HCT116 (cell line): ENCODE data around the gene DHX15. TPM values are rescaled to one million over a fixed set of nuclear protein-coding genes. Genes with fewer than 3 reads are reported as not detected.

Experiments
- ATAC-seq: fragments of 200-7000 bp; cut with Tn5 transposase; 2 replicates; pipeline ENCODE4 v1.9.1; 2020; ENCODE audit warnings: mild to moderate bottlenecking, moderate library complexity
- BruUV-seq: library from RNA; stranded (reverse); fragments of 400-500 nt; replicated peaks from 2 replicates; lab custom pipeline; 2021; lab: Mats Ljungman, UMichigan
- CTCF ChIA-PET: fragments of 300-600 bp; sonication (Branson Sonifier 250); formaldehyde crosslinking; loops from one replicate; lab custom pipeline; 2021; ENCODE audit warnings: antibody characterized with exemption; lab: Charles Lee
- POLR2A ChIA-PET: fragments of 300-600, 350-600 bp; sonication (Branson Sonifier 250); formaldehyde crosslinking; loops from one replicate; lab custom pipeline; 2021; ENCODE audit warnings: antibody characterized with exemption; lab: Charles Lee
- RAD21 ChIA-PET, 2 experiments: fragments of 300-600 bp; sonication (Branson Sonifier 250); formaldehyde crosslinking; loops; one replicate each; lab custom pipeline; 2023; ENCODE audit warnings: low total read pairs in 2 of 2; ENCODE audit not compliant: uncharacterized antibody in 2 of 2, unreplicated experiment in 2 of 2, low non-redundant PET in 1 of 2; lab: Charles Lee
- DNase-seq: peaks from one replicate; pipeline ENCODE4 v3.0.0-alpha.2; 2010; ENCODE audit warnings: low read depth, low spot score
- H2AFZ ChIP-seq: fragments of 200-600 bp; shearing (Covaris generic), sonication (generic); 2 replicates; pipeline ENCODE4 v1.6.1; 2017; ENCODE audit warnings: low read depth, mixed run types, mixed read lengths, antibody characterized with exemption, low read length; ENCODE audit not compliant: poor library complexity, severe bottlenecking
- H3K27ac ChIP-seq: 2 replicates; pipeline ENCODE4 v1.5.1; 2012; ENCODE audit warnings: low read depth, low read length
- H3K27me3 ChIP-seq: fragments of 200-600 bp; sonication (generic); 2 replicates; pipeline ENCODE4 v1.6.1; 2016; ENCODE audit warnings: mixed run types, low read length, mixed read lengths; ENCODE audit not compliant: insufficient read depth
- H3K36me3 ChIP-seq, 2 experiments: fragments of 200-500 bp in 1 of 2; fragments of 200-600 bp in 1 of 2; sonication (Bioruptor generic) in 1 of 2; sonication (generic) in 1 of 2; 2 replicates each; pipeline versions ENCODE4 v1.5.1 to v1.6.1; 2014 to 2016; ENCODE audit warnings: low read length in 2 of 2, inconsistent platforms in 1 of 2, mixed read lengths in 1 of 2, mixed run types in 1 of 2; ENCODE audit not compliant: insufficient read depth in 2 of 2, control insufficient read depth in 1 of 2
- H3K4me1 ChIP-seq, 2 experiments: fragments of 200-600 bp in 1 of 2; sonication (generic) in 1 of 2; 2 replicates each; pipeline versions ENCODE4 v1.5.1 to v1.6.1; 2012 to 2017; ENCODE audit warnings: low read length in 2 of 2, inconsistent platforms in 1 of 2, mild to moderate bottlenecking in 1 of 2, mixed read lengths in 1 of 2, mixed run types in 1 of 2, moderate library complexity in 1 of 2; ENCODE audit not compliant: insufficient read depth in 2 of 2, control insufficient read depth in 1 of 2
- H3K4me2 ChIP-seq: fragments of 200-600 bp; sonication (generic); 2 replicates; pipeline ENCODE4 v1.6.1; 2017; ENCODE audit warnings: mixed run types, low read length, mixed read lengths
- H3K4me3 ChIP-seq, 2 experiments: fragments of 200-600 bp in 1 of 2; sonication (generic) in 1 of 2; replicated peaks in 1 of 2; 2 replicates each; pipeline ENCODE4 v1.5.1; 2011 to 2016; ENCODE audit warnings: low read length in 2 of 2, control low read depth in 1 of 2, low read depth in 1 of 2, mild to moderate bottlenecking in 1 of 2, mixed read lengths in 1 of 2, mixed run types in 1 of 2
- H3K79me2 ChIP-seq: fragments of 200-600 bp; sonication (generic); 2 replicates; pipeline ENCODE4 v1.6.1; 2017; ENCODE audit warnings: mild to moderate bottlenecking, mixed run types, low read length, moderate library complexity, mixed read lengths; ENCODE audit not compliant: insufficient read depth
- H3K9ac ChIP-seq: fragments of 200-600 bp; sonication (generic); 2 replicates; pipeline ENCODE4 v1.6.1; 2016; ENCODE audit warnings: low read length, mixed read lengths
- H3K9me2 ChIP-seq: fragments of 200-600 bp; sonication (generic), shearing (Covaris generic); 2 replicates; pipeline ENCODE4 v1.6.1; 2017; ENCODE audit warnings: mixed run types, mild to moderate bottlenecking, moderate library complexity; ENCODE audit not compliant: insufficient read depth
- H3K9me3 ChIP-seq, 2 experiments: fragments of 200-500 bp in 1 of 2; fragments of 200-600 bp in 1 of 2; sonication (Bioruptor generic) in 1 of 2; sonication (generic) in 1 of 2; 2 replicates each; pipeline ENCODE4 v1.6.1; 2014 to 2017; ENCODE audit warnings: low read length in 2 of 2, mixed read lengths in 2 of 2, inconsistent platforms in 1 of 2, low read depth in 1 of 2, mild to moderate bottlenecking in 1 of 2, mixed run types in 1 of 2, moderate library complexity in 1 of 2; ENCODE audit not compliant: control insufficient read depth in 1 of 2, insufficient read depth in 1 of 2
- H4K20me1 ChIP-seq: fragments of 200-600 bp; sonication (generic), shearing (Covaris generic); 2 replicates; pipeline ENCODE4 v1.6.1; 2017; ENCODE audit warnings: mixed run types, mild to moderate bottlenecking, moderate library complexity; ENCODE audit not compliant: insufficient read depth
- CBX3 ChIP-seq: IDR thresholded peaks from 2 replicates; pipeline ENCODE4 v1.6.1; 2012; ENCODE audit warnings: low read depth
- CEBPB ChIP-seq: IDR thresholded peaks from 2 replicates; pipeline ENCODE4 v1.6.1; 2012; ENCODE audit warnings: low read depth
- ELF1 ChIP-seq: IDR thresholded peaks from 2 replicates; pipeline ENCODE4 v1.6.1; 2012; ENCODE audit warnings: low read depth, borderline replicate concordance
- EZH2phosphoT487 ChIP-seq: fragments of 200-600 bp; IDR thresholded peaks from 2 replicates; pipeline ENCODE4 v1.6.1; 2018; ENCODE audit warnings: antibody characterized with exemption, borderline replicate concordance
- FOSL1 ChIP-seq: IDR thresholded peaks from 2 replicates; pipeline ENCODE4 v1.6.1; 2012; ENCODE audit warnings: low read depth
- POLR2A ChIP-seq: IDR thresholded peaks from 2 replicates; pipeline ENCODE4 v1.7.0; 2011; ENCODE audit warnings: borderline replicate concordance; ENCODE audit not compliant: insufficient read depth, insufficient read length; ENCODE audit errors: extremely low read depth
- RAD21 ChIP-seq: IDR thresholded peaks from 2 replicates; pipeline ENCODE4 v1.6.1; 2012; ENCODE audit warnings: low read depth, mild to moderate bottlenecking
- SIN3A ChIP-seq: IDR thresholded peaks from 2 replicates; pipeline ENCODE4 v1.6.1; 2012; ENCODE audit warnings: low read depth
- SP1 ChIP-seq: IDR thresholded peaks from 2 replicates; pipeline ENCODE4 v1.6.1; 2012; ENCODE audit warnings: low read depth
- SRF ChIP-seq: IDR thresholded peaks from 2 replicates; pipeline ENCODE4 v1.6.1; 2012; ENCODE audit warnings: low read depth
- YY1 ChIP-seq: IDR thresholded peaks from 2 replicates; pipeline ENCODE4 v1.6.1; 2011; ENCODE audit warnings: low read length, low read depth, moderate library complexity, mild to moderate bottlenecking; ENCODE audit not compliant: insufficient replicate concordance; ENCODE audit errors: extremely low read depth
- ZFX ChIP-seq: fragments of 450-650 bp; IDR thresholded peaks from 2 replicates; pipeline ENCODE4 v1.6.1; 2017
- ZNF274 ChIP-seq: fragments of 200-500 bp; sonication (Bioruptor generic); IDR thresholded peaks from 2 replicates; pipeline ENCODE4 v1.6.1; 2014; ENCODE audit warnings: mild to moderate bottlenecking, low read depth, low read length, inconsistent platforms
- intact Hi-C: fragments of 100-400 bp; cut with micrococcal nuclease; formaldehyde crosslinking; loops from 2 replicates; pipeline ENCODE4 v1.10.0; 2022
- total RNA-seq: library from RNA; stranded (reverse); gene quantifications from one replicate; pipeline ENCODE4 v1.2.1, GENCODE V29; 2021; ENCODE audit not compliant: unreplicated experiment
- TF ChIP-seq, protein P1 (sequence below), 3 experiments: fragments of 200-600 bp in 1 of 3; sonication (generic) in 1 of 3; IDR thresholded peaks in 2 of 3; conservative IDR thresholded peaks in 1 of 3; 2 replicates each; pipeline ENCODE4 v1.5.1; 2012 to 2017; ENCODE audit warnings: low read depth in 2 of 3, low read length in 2 of 3, antibody characterized with exemption in 1 of 3, borderline replicate concordance in 1 of 3, control low read depth in 1 of 3, mild to moderate bottlenecking in 1 of 3, mixed read lengths in 1 of 3, mixed run types in 1 of 3, moderate library complexity in 1 of 3; ENCODE audit not compliant: insufficient read depth in 1 of 3
- TF ChIP-seq, protein P2 (sequence below): IDR thresholded peaks from 2 replicates; pipeline ENCODE4 v1.6.1; 2012; ENCODE audit warnings: low read depth
- TF ChIP-seq, protein P3 (sequence below): IDR thresholded peaks from 2 replicates; pipeline ENCODE4 v1.6.1; 2011; ENCODE audit warnings: mild to moderate bottlenecking, low read length, moderate library complexity; ENCODE audit not compliant: insufficient replicate concordance; ENCODE audit errors: extremely low read depth

Gene DHX15
- total RNA-seq, 1 experiment from 2014 or later: 195 TPM

DNA sequence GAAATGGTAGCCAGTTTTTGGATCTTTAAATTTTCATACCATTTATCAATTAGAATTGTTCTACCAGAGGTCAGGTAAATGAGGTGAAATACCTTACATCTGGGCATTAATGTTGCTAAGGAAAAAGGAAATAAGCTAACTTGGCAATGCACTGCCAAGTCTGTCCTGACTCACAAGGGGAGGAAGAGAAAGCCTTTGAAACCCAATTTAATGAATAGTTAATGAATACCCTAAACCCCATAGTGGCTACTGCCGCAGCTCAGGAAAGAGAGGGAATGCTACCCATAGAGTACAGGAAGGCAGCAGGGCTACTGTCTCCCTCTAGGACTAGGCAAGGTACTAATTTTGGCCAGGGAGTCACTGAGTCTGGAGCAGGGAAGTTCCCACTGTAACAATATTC, 16.8 kb upstream of the DHX15 start (continued):
- TF ChIP-seq, protein P1, sequence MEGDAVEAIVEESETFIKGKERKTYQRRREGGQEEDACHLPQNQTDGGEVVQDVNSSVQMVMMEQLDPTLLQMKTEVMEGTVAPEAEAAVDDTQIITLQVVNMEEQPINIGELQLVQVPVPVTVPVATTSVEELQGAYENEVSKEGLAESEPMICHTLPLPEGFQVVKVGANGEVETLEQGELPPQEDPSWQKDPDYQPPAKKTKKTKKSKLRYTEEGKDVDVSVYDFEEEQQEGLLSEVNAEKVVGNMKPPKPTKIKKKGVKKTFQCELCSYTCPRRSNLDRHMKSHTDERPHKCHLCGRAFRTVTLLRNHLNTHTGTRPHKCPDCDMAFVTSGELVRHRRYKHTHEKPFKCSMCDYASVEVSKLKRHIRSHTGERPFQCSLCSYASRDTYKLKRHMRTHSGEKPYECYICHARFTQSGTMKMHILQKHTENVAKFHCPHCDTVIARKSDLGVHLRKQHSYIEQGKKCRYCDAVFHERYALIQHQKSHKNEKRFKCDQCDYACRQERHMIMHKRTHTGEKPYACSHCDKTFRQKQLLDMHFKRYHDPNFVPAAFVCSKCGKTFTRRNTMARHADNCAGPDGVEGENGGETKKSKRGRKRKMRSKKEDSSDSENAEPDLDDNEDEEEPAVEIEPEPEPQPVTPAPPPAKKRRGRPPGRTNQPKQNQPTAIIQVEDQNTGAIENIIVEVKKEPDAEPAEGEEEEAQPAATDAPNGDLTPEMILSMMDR (IDR thresholded peaks at IDR 0.05 in 2 of 3, conservative IDR thresholded peaks at IDR 0.05 in 1 of 3; ENCODE audit: borderline replicate concordance in 1 of 3, insufficient read depth in 1 of 3, low read depth in 2 of 3, low read length in 2 of 3): no peak

DNA sequence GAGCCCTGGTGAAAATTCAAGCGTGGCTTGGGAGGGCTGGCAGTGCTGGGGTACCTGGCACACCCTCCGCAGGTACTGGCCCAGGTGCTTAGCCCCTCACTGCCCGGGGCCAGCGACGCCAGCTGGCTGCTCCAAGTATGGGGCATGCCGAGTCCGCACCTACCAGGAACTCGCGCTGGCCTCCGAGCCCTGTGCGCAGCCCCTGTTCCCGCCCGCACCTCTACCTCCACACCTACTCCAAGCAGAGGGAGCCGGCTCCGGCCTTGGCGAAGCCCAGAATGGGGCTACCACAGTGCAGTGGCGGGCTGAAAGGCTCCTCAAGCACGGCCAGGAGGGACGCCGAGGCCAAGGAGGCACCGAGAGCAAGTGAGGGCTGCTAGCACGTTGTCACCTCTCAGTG, 14.9 kb upstream of the DHX15 start:
- Histone ChIP-seq H3K79me2 (no peaks in the 10 kb centered on the region), H3K27me3 (no peaks in the 10 kb centered on the region), H2AFZ (no peak overlapping the region), H3K4me2 (no peak overlapping the region), H3K4me1 (peaks cover 6 to 35% of the 10 kb centered on the region in 2 experiments; a peak in 3 of 4 replicates), H3K9me3 (no peaks in the 10 kb centered on the region), H3K36me3 (no peaks in the 10 kb centered on the region), H3K9ac (no peak overlapping the region), H3K27ac (no peak overlapping the region), H3K9me2 (no peaks in the 10 kb centered on the region), H3K4me3 (no peak overlapping the region), H4K20me1 (no peaks in the 10 kb centered on the region)
- ATAC-seq (no peak), DNase-seq (no peak)
- CTCF ChIA-PET: no interaction called here
- RAD21 ChIA-PET: no interaction called here
- POLR2A ChIA-PET: interaction anchor here (2.3 kb wide), 1 partner anchor 15 kb away, joined by 7 read pairs; the partner anchor contains the start of gene DHX15
- intact Hi-C loops: no loop called here
- no TSS peak for BruUV-seq
- TF ChIP-seq SIN3A (no peak), ZFX (no peak), FOSL1 (no peak), ELF1 (no peak), SRF (no peak), SP1 (no peak), ZNF274 (no peak), CEBPB (no peak), CBX3 (no peak), RAD21 (no peak), YY1 (no peak), EZH2phosphoT487 (no peak), POLR2A (no peak)
- TF ChIP-seq, protein P2, sequence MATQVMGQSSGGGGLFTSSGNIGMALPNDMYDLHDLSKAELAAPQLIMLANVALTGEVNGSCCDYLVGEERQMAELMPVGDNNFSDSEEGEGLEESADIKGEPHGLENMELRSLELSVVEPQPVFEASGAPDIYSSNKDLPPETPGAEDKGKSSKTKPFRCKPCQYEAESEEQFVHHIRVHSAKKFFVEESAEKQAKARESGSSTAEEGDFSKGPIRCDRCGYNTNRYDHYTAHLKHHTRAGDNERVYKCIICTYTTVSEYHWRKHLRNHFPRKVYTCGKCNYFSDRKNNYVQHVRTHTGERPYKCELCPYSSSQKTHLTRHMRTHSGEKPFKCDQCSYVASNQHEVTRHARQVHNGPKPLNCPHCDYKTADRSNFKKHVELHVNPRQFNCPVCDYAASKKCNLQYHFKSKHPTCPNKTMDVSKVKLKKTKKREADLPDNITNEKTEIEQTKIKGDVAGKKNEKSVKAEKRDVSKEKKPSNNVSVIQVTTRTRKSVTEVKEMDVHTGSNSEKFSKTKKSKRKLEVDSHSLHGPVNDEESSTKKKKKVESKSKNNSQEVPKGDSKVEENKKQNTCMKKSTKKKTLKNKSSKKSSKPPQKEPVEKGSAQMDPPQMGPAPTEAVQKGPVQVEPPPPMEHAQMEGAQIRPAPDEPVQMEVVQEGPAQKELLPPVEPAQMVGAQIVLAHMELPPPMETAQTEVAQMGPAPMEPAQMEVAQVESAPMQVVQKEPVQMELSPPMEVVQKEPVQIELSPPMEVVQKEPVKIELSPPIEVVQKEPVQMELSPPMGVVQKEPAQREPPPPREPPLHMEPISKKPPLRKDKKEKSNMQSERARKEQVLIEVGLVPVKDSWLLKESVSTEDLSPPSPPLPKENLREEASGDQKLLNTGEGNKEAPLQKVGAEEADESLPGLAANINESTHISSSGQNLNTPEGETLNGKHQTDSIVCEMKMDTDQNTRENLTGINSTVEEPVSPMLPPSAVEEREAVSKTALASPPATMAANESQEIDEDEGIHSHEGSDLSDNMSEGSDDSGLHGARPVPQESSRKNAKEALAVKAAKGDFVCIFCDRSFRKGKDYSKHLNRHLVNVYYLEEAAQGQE: no peak
- TF ChIP-seq, protein P3, sequence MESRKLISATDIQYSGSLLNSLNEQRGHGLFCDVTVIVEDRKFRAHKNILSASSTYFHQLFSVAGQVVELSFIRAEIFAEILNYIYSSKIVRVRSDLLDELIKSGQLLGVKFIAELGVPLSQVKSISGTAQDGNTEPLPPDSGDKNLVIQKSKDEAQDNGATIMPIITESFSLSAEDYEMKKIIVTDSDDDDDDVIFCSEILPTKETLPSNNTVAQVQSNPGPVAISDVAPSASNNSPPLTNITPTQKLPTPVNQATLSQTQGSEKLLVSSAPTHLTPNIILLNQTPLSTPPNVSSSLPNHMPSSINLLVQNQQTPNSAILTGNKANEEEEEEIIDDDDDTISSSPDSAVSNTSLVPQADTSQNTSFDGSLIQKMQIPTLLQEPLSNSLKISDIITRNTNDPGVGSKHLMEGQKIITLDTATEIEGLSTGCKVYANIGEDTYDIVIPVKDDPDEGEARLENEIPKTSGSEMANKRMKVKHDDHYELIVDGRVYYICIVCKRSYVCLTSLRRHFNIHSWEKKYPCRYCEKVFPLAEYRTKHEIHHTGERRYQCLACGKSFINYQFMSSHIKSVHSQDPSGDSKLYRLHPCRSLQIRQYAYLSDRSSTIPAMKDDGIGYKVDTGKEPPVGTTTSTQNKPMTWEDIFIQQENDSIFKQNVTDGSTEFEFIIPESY: no peak
- TF ChIP-seq, protein P1 (IDR thresholded peaks at IDR 0.05 in 2 of 3, conservative IDR thresholded peaks at IDR 0.05 in 1 of 3; ENCODE audit: borderline replicate concordance in 1 of 3, insufficient read depth in 1 of 3, low read depth in 2 of 3, low read length in 2 of 3): no peak
